HS-27A (cell line): ENCODE results near the gene RUNX3.
"Not testable (repeated sequence)": the region's sequence is repeated elsewhere in the genome, so short reads cannot be mapped to it uniquely, and the experiment has no call there.

Experiments used
- DNase-seq: peaks from one replicate; pipeline ENCODE4 v3.0.0-alpha.2; 2012; ENCODE audit warnings: low read depth, missing footprints

RUNX3 gene

DNA sequence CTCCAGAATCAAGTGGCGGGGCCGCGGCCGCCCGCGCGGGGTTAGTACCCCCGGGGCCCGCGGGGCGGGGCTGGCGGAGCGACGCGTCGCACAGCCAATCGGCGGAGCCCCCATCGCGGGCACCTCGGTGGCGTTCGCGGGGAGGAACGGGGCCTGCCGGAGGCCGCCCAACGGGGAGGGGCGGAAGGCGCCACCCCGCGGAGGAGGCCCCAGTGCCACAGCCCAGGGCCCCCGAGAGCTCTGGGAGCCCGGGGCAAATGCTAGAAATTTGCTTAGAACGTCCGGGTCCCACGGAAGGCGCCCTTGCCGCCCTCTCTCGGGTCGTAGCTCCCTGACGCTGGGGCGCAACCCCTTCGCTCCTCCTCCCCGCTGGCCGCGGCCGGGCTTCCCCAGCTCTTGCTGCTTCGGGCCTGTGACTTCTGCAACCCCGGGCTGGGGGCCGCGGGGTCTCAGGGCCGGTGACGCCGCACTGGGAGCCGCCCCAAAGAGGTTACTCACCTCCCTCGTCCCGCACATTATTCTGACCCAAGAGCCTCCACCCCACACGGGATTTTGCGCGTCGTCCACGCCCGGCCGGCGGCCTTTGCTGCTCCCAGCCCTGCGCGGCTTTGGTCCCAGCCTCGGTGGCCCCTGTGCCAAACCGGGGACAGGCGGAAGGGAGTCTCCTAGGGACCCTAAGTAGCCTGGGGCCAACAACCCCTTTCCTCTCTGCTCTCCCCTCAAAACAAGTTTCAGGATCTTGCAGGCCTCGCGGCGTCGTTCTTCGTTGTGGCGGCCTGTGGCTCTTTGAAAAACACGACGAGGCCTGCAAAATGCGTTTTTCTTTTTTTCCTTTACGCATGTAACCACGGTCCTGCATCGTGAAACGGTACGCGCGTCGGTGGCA lies at the start of gene RUNX3:
RUNX3 (minus strand) TSS at position 17 of the 886 bp plus-strand sequence. CDS start 408 bp downstream, outside the sequence.
- DNase-seq, result no peak

DNA sequence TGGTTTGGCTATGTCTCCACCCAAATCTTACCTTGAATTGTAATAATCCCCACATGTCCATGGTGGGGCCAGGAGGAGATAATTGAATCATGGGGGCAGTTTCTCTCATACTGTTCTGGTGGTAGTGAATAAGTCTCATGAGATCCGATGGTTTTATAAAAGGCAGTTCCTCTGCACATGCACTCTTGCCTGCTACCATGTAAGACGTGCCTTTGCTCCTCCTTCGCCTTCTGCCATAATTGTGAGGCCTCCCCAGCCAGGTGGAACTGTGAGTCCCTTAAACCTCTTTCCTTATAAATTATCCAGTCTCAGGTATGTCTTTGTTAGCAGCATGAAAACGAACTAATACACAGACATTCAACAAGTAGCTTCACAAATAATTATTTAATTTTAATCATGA lies 49.2 kb upstream of the RUNX3 start:
- not testable (repeated sequence) for DNase-seq

DNA sequence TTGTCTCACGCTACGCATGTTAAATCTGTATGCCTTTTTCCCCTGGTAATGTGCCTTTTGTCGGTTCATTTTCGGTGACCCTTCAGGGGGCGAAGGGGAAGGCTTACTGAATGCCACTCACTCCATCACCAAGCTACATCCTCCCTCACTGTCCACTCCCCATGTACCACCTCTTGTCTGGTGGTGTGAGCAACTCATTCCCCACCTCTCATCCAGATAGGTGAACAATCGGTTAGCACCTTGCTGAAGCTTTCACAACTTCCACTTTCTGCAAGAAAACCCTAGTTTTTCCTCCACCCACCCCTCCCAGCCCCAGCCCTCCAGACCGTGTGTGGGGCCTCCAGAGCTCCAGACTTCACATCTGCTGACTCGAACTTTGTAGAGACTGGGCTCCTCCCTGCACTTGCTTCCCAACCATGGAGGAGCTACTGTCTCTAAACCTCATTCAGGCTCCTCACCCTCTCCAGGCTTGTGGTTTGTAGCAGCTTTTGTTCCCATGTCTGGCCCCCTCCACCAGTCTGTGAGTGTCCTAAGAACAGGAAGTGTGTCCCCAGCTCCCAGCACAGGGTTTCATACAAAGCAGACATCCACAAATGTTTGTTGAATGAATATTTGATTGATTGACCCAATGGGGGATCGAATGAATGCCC lies 48.4 kb upstream of the RUNX3 start:
- DNase-seq, result no peak

DNA sequence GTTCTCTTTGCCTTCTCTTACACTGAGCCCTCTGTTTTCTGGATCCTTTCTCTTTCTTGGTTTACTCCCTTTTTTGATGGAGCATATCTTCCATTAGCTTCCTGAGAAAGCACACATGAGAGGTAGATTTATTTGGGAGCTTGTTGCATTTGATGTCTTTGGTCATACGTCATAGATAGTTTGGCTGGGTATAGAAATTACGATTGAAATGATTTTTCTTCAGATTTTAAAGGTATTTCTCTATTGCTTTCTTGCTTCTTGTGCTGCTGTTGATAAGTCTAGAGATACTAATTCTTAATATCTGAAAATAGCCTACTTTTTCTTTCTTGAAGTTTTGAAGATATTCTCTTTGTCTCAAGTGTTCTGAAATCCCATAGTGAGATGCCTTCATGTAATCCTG lies 45.3 kb upstream of the RUNX3 start:
- DNase-seq, result no peak

DNA sequence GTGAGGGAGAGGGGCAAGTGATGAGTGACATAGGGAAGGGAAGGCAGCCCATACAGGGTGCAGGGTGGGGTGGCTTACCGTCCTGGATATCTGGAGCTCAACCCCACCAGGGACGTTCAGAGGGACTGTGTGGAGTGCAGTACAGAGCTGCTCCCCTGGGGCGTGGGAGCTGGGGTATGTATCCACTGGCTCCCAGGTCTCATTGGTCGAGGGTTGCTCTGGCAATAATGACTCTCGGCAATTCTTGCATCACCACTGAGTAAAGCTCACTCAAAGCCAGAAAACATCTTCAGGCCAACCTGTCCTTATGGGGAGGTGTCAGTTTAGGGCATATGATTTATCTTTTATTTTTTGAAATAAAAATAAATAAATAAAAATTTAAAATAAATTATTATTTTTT lies 43.2 kb upstream of the RUNX3 start:
- no peak for DNase-seq

DNA sequence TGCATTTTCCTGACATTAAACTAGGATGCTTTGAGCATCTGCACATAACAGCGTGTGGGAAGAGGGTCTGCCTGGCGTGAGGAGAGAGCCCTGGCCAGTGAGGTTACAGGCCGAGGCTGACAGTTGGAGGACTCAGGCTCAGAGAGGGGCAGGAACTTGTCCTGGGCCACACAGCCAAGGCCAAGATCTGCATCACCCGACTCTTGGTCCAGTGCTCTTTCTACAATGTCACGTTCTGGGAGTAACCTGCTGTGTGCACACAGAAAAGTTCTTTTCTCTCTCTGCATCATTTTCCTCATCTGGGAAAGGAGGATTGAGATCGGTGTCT lies 42.8 kb upstream of the RUNX3 start:
- DNase-seq, result no peak

DNA sequence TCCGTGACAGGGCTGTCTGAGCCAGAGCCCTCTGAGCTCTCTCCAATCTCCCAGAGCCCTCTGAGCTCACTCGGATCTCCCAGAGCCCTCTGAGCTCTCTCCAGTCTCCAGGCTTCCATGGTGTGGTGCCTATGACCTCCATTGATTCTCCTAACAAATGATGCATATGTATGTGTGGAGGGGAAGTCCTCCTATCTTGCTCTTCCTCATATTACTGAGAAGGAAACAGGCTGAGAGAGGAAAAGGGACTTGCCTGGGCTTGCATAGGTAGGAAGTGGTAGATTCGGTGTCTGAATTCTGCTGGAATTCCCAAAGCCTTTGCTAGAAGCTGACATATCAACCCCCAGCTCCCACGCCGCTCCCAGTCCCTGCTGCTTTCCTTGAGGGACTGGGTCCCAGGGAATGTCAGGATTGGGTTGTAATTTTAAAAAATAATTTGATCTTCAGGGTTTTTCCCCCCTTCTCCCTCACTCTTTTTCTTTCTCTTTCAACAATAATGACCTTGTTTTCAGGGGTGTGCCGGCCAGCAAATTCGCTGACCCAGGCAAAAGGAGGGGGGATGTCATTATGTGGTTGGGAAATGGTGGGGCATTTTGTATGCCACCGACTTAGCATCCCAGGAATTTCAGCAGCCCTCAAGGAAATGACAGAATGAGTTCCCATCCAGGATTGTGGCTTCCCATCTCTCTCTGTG lies 42.3 kb upstream of the RUNX3 start:
- DNase-seq, result no peak

DNA sequence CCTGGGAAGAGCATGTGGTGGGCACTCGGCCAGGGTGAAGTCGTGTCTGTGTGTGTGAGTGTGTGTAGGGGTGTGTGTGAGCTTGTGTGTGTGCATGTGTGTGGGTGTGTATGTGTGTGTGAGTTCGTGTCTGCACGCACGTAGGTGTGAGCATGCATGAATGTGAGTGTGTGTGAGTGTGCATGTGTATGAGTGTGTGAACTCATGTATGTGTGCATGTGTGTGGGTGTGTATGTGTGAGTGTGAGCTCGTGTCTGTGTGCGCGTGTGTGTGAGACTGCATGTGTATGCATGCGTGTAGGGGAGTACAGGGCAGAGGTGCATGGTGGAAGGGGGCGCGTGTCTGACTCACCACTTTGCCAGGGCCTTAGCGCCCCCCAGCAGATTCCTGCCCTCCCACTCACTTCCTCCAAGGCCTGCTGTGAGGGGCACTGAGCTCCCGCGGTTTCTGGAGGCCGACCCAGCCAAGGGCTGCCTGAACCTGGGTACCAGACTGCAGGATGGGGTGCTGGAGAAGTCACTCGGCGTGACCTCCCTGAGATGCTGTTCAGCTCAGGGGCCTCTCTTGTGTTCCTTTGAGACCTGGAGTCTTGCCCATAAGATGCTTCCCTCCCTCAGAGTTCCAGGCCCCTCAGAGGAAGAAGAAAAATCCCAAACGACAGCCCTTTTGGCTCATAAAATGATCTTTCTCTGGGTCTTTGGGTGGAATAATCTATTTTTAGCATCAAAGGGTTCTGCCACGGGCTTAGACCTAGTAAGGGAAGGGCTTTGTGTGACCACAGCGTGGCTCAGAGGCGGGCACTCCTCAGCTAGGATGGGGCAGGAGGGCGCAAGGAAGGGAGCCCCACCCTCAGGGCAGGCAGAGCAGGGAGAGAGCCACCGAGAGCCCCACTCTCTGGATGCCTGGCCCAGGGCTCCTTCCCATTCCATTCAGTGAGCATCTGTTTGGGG lies 41.1 kb upstream of the RUNX3 start:
- no peak for DNase-seq

DNA sequence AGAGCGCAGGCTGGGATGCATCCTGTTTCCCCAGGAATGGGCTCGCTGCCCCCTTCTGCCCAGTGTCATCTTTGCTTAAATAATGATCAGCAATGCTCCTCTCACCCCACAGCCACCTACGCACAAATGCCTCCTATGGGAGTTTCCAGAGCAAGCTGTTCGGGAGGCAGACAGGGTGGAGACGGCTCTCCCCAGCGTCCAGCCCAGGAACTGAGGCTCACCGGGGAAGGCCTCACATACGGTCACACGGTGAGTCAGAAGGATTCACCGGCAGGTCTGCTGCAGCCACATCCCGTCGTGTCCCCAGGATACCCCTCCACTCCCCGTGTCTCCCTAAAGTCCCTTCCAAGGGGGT lies 40.3 kb upstream of the RUNX3 start:
- no peak for DNase-seq

DNA sequence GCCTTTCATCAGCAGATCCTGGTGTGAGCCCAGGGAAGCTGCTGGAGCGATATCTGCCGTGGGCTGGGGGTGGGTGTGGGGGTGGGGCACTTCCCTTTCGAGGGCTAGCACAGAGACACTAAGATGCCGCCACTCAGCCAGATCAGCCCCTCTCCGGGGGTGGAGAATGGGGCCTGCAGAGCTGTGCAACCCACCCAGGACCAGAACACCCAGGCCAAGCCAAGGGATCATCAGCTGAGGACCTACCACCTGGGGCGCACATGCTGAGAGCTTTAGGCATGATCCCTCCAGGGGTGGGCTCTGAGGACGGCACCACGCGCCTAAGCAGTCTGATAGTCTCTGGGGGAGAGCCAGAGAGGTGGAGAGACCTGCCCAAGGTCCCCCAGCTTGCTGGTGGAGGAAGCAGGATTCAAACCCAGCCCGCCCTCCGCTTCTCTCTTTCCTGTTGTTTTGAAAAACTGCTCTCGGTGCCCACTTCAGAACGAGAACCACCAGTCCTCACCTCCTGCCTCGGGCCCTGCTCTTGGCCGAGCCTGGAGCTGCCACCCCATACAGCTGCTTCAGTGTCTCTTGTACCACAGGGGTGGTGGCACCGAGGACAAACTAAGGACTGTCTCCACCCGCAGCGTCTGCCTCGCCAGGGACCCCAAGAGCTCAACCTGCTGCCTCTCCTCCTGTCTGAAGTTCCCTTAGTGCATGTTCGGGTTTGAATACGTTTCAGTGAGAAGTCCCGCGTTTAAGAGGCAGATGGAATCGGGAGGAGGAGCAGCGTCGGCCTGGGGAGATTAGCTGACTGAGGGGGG lies 39.7 kb upstream of the RUNX3 start:
- DNase-seq, result no peak

DNA sequence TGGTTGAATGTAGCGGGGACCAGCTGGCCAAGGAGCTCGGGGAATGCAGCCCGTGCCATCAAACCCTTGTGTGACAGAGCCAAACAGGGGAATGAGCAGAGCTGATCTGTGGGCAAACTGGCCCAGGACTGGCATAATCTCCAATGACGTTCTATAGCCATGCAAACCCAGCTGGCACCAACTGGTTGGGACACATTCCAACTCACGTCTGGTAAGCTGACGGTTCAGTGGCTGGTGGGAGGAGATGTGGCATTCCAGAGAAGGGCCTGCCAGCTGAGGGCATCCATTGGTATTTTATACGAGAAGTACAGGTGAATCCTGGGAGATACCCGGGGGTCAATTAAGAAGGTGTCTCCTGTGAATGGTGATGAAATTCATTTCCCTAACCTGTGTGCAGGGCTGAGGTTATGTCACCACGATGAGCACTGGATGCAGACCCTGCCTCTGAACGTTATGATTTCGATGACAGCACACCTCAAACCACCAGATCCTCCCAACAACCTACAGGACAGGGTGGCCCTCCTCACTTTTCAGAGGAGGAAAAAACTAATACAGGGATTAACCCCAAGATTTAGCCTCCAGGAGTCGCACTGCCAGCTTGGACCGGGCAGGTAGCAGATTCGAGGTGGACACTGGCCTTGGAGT lies 39.0 kb upstream of the RUNX3 start:
- no peak for DNase-seq

DNA sequence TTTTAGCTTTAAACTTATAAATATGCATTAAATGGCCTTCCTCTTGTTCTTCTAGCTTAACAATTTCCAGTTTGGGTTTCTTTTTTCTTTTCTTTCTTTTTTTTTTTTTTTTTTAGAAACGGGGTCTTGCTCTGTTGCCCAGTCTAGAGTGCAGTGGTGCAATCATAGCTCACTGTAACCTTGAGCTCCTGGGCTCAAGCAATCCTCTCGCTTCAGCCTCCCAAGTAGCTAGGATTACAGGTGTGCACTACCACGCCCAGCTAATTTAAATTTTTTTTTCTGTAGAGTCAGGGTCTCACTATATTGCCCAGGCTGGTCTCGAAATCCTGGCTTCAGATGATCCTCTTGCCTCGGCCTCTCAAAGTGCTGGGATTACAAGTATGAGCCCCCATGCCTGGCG lies 37.9 kb upstream of the RUNX3 start:
- no peak for DNase-seq

DNA sequence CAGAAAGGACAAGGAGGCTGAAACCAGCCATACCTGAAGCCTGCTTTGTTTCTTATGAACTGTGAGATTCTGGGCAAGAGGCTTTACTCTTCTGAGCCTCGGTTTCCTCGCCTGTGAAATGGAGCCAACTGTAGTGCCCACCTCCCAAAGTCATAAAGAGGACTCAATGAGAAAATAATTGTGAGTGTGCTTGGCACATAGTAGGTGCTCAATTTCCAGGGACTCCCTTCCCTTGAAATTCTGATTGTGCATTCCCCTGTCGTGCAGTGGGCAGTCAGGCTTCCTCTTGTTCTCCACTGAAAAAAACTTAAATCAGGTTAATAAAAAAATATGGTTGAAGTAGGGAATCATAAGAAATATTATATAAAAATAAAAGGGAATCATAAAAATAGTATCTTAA lies 37.5 kb upstream of the RUNX3 start:
- DNase-seq, result no peak

DNA sequence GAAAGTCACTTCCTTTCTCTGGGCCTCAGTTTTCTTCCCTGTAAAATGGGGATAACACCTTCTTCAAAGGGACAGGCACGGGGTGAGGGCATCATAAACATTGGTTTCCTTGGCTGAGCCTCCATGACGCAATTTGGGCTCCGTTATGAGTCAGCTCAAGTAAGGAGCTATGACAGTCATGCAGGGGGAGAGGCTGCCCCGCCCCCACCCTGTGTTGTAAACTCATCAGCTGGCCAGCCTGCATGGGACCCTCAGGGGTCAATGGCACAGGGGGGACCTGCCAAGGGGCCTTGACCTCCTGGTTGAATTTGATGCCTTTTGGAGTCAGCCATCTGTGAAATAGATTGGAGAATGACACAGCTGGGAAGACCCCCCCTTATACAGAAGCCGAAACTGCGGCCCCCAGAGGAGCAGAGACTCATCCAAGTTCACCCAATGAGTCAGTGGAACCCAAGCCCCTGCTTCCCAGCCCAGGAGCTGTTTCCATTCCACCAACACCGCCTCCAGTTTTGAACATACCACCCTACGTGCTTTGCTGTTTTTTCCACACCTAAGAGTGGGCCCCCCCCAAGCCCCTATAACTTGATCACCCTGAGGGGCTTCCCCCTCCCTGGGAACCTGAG lies 36.8 kb upstream of the RUNX3 start:
- DNase-seq, result no peak

DNA sequence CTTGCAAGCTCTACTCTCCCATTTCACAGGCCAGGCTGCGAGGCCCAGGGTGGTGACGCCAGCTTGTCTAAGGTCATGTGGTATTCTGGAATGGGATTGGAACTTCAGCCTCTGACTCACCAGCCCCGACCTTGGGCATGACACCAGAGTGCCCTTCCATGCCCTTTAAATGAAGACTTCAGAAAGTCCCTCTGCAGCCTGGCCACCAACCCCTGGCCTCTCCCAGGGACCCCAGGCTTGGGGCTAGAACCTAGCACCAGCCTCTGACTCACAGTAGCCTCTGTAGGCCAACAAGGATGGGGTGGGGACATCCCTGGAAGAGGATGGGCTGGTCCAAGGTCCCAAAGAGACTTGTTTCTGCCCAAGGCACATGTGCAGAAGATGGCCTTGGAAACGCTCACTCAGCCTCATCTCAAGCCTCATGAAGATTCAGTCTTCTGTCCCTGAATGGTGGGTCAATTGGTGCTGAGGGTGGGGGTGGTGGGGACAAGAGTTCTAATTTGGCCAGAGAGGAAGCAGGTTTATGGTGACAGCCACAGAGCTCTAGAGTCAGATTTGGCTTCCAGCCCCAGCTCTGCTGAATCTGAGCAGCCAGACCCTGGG lies 36.1 kb upstream of the RUNX3 start:
- DNase-seq, result no peak

DNA sequence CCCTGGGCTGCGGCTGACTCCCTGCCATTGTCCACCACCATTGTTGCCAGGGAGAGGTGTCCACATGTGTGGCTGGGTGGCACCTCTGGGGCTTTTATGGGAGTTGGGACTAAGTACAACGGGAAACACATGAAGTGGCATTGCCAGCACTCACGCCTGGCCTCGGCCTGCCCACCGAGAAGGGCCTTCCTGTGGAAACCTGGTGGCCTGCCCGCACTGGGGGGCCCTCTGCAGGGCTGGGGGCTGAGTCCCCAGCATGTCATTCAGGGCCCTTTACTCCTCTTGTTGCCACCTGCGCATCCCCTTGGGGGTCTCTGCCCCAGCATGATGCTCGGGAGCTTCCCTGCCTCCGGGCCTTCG lies 35.5 kb upstream of the RUNX3 start:
- no peak for DNase-seq

DNA sequence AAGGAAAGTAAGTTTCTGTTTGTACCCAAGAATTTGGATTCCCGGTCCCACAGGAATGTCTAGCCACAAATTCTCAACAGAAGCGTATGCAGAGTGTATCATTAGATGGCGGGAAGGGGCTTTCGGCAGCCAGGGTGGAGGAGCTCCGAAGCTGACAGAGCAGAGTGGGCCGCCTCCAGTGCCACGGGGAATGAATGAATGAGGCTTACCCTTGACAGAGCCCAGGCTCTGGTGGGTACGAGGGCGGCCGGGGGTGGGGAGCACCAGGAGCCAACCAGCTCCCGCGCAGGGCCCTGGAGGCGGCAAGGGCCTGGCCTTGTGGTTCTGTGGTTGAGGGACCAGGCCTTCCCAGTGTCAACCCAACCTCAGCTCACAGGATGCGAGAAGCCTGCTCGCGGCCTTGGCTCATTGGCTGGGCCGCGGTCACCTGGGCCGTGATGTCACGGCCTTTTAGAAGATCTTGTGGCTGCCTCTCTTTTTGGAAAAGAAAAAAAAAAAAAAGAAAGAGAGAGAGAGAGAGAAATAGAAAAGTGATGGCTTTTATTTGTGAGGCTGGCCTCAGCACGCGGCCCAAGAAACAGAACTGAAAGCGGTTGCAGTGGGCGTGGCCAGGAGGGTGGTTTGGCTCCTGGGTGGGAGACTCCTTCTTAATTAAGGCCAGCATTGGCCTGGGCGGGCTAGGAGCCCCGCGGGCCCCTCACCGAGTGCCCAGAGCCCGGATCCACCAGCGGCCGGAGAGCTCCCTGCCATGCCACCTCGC lies 34.9 kb upstream of the RUNX3 start:
- DNase-seq, result no peak

DNA sequence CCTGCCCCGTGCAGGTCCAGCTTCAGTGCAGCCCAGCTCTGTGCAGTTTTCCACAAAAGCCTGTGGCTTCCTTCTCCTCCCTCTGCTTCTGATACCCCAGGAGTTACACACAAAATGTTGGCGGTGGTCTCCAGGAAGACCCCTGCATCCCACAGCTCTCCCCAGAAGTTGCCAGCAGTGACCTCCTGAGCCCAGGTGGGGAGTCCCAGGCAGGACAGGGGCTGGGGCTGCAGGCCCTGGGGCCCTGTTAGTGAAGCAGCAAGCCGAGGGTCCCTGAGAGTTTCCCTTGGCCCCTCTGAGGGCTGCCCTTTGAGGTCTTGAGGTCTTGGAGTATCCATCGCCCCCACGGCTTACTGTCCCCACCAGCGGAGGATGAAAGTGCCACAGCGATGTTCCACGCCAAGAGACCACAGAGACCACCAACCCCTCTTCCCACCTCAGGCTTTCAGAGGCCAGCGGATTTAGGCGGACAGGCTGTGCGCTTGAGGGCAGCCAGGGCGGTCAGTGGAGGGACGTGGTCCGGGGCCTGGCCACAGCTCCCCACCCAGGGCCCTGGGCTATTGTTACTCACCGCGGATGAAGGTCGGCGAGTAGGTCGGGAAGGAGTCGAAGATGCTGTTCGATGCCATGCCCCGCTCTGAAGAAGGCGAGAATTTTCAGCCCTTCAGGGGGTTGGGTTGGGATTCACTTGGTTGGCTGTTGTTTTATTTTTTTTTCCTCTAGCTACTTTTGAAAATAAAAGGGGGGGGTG lies 34.0 kb upstream of the RUNX3 start:
- no peak for DNase-seq
